PC-3 (cell line): ENCODE measurements around the gene IFIT2. TPM values are rescaled to one million over a fixed set of nuclear protein-coding genes. Genes with fewer than 3 reads are reported as not detected.

ENCODE experiments used
- ATAC-seq: fragments of 200-7000 bp; cut with Tn5 transposase; 2 replicates; pipeline ENCODE4 v1.9.1; 2020; ENCODE audit warnings: mild to moderate bottlenecking, moderate library complexity
- BruUV-seq: library from RNA; stranded (reverse); fragments of 400-500 nt; replicated peaks from 2 replicates; lab custom pipeline; 2021; lab: Mats Ljungman, UMichigan
- CTCF ChIA-PET: fragments of 300-600 bp; sonication (Branson Sonifier 250); formaldehyde crosslinking; loops from one replicate; lab custom pipeline; 2022; ENCODE audit warnings: antibody characterized with exemption; lab: Charles Lee
- POLR2A ChIA-PET: fragments of 300-600 bp; sonication (Branson Sonifier 250); formaldehyde crosslinking; loops from one replicate; lab custom pipeline; 2022; ENCODE audit warnings: antibody characterized with exemption; ENCODE audit not compliant: unreplicated experiment; lab: Charles Lee
- DNase-seq: peaks from one replicate; pipeline ENCODE4 v3.0.0-alpha.2; 2015
- H2AFZ ChIP-seq: fragments of 300-600 bp; sonication (generic); 2 replicates; pipeline ENCODE4 v1.6.0; 2016; ENCODE audit warnings: antibody characterized with exemption, low read length
- H3F3A ChIP-seq: fragments of 300-600 bp; sonication (generic); one replicate; pipeline ENCODE4 v1.6.0; 2017; ENCODE audit warnings: antibody characterized with exemption, low read length, control low read depth, mild to moderate bottlenecking; ENCODE audit not compliant: unreplicated experiment
- H3K27ac ChIP-seq: fragments of 300-600 bp; sonication (generic); 2 replicates; pipeline ENCODE4 v1.5.1; 2016; ENCODE audit warnings: mild to moderate bottlenecking, low read length
- H3K27me3 ChIP-seq: fragments of 300-600 bp; sonication (generic); 2 replicates; pipeline ENCODE4 v1.6.1; 2016; ENCODE audit warnings: low read length, mixed read lengths
- H3K36me3 ChIP-seq: fragments of 300-600 bp; sonication (generic); 2 replicates; pipeline ENCODE4 v1.6.1; 2016; ENCODE audit warnings: low read depth, mixed run types, low read length, mixed read lengths
- H3K4me1 ChIP-seq: fragments of 300-600 bp; sonication (generic); 2 replicates; pipeline ENCODE4 v1.5.1; 2016; ENCODE audit warnings: low read length; ENCODE audit not compliant: insufficient read depth
- H3K4me2 ChIP-seq: fragments of 300-600 bp; sonication (generic); 2 replicates; pipeline ENCODE4 v1.6.0; 2016; ENCODE audit warnings: low read length
- H3K4me3 ChIP-seq: fragments of 300-600 bp; sonication (generic); 2 replicates; pipeline ENCODE4 v1.5.1; 2016; ENCODE audit warnings: mild to moderate bottlenecking, low read length, mixed read lengths
- H3K79me2 ChIP-seq: fragments of 300-600 bp; sonication (generic); 2 replicates; pipeline ENCODE4 v1.6.1; 2017; ENCODE audit warnings: low read length, mixed read lengths
- H3K9ac ChIP-seq: fragments of 300-600 bp; sonication (generic); 2 replicates; pipeline ENCODE4 v1.6.0; 2016; ENCODE audit warnings: mild to moderate bottlenecking, low read length
- H3K9me2 ChIP-seq: fragments of 300-600 bp; sonication (generic); replicated peaks from 2 replicates; pipeline ENCODE4 v1.6.1; 2016; ENCODE audit warnings: mixed run types, low read length, mixed read lengths
- H3K9me3 ChIP-seq: fragments of 300-600 bp; sonication (generic); 2 replicates; pipeline ENCODE4 v1.6.1; 2016; ENCODE audit warnings: low read length, mixed read lengths
- H4K20me1 ChIP-seq: fragments of 300-600 bp; sonication (generic); 2 replicates; pipeline ENCODE4 v1.6.1; 2016; ENCODE audit warnings: low read length, mixed read lengths
- CTCF ChIP-seq: fragments of 300-600 bp; sonication (generic); conservative IDR thresholded peaks from 2 replicates; pipeline ENCODE4 v1.5.1; 2017; ENCODE audit warnings: antibody characterized with exemption, low read depth, mild to moderate bottlenecking, low read length
- EZH2 ChIP-seq: fragments of 300-600 bp; sonication (generic); IDR thresholded peaks from one replicate; pipeline ENCODE4 v1.6.1; 2017; ENCODE audit warnings: antibody characterized with exemption, mild to moderate bottlenecking, low read length; ENCODE audit not compliant: unreplicated experiment
- EZH2phosphoT487 ChIP-seq: fragments of 300-600 bp; sonication (generic); IDR thresholded peaks from 2 replicates; pipeline ENCODE4 v1.6.1; 2018; ENCODE audit warnings: mild to moderate bottlenecking, antibody characterized with exemption, low read length, borderline replicate concordance
- intact Hi-C: fragments of 100-400 bp; cut with micrococcal nuclease; formaldehyde crosslinking; loops from 2 replicates; pipeline ENCODE4 v1.9.0; 2023
- total RNA-seq: library from RNA; depleted of rRNA; stranded (reverse); fragments of >200 nt; gene quantifications from 2 replicates; pipeline ENCODE4 v1.2.3, GENCODE V29; 2014

IFIT2 gene
- total RNA-seq, 1 experiment from 2014 or later, result 8.6 TPM

DNA sequence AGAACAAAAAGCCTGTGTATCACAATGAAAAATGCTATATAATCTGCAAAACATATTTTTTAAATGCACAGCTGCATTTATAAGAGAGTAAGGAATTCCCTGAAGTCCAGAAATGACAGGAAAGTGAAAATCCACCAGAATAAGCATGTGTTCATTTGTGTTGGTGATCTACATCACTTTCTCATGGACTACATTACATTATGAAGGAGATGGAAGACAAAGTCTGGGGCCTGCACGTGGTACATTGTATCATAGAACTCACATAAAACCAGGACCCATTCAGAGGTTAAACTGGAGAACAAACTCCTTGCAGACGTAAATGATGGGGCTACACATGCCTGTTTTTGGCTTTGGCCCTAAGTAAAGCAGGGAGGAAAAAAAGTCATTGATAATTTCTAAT, 42.3 kb downstream of the IFIT2 start:
- CTCF ChIA-PET, result no interaction called here
- no peak overlapping the region for H3K4me2 ChIP-seq
- no peak for ATAC-seq

DNA sequence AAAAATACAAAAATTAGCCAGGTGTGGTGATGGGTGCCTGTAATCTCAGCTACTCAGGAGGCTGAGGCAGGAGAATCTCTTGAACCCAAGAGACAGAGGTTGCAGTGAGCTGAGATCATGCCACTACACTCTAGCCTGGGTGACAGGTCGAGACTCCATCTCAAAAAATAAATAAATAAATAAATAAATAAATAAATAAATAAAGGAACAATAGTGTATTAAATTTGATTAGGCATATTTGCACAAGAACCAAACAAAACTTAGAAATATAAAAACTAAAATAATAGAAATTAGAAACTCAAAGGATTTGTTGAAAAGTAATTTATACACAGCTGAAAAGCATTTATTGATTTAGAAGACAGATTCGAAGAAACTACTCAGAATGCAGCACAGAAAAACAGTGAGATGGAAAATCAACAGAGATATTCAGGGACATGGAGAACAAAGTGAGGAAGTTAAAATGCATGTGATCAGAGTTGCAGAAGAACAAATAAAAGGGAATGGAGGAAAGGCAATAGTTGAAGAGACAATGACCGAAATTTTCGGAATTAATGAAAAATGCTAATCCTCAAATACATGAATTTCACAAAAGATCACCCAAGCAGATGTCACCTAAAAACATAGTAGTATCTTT, 43.6 kb downstream of the IFIT2 start:
- peaks cover 18% of the 10 kb centered on the region for H3K4me1 ChIP-seq
- DNase-seq (no peak), ATAC-seq (no peak)
- H3K27me3 ChIP-seq, result no peaks in the 10 kb centered on the region
- ChIA-PET CTCF (no interaction called here), POLR2A (no interaction called here)
- H3K9me2 ChIP-seq, result no peaks in the 10 kb centered on the region
- no peaks in the 10 kb centered on the region for H4K20me1 ChIP-seq
- intact Hi-C loops, result no loop called here
- no peaks in the 10 kb centered on the region for H3K9me3 ChIP-seq
- no peaks in the 10 kb centered on the region for H3K36me3 ChIP-seq
- no peak overlapping the region for H3K27ac ChIP-seq
- no TSS peak for BruUV-seq
- no peak overlapping the region for H3K4me2 ChIP-seq
- no peak overlapping the region for H2AFZ ChIP-seq
- H3K9ac ChIP-seq, result no peak overlapping the region
- no peak for TF ChIP-seq EZH2phosphoT487
- TF ChIP-seq EZH2, result no peak
- TF ChIP-seq CTCF, result no peak
- no peaks in the 10 kb centered on the region for H3F3A ChIP-seq
- no peaks in the 10 kb centered on the region for H3K79me2 ChIP-seq
- no peak overlapping the region for H3K4me3 ChIP-seq

More for the DNA sequence above, 42.3 kb downstream of the IFIT2 start:
- H3K79me2 ChIP-seq, result no peaks in the 10 kb centered on the region
- no peak for DNase-seq
- H3K27ac ChIP-seq, result no peak overlapping the region
- no peaks in the 10 kb centered on the region for H3K9me2 ChIP-seq
- POLR2A ChIA-PET, result no interaction called here
- H3K9me3 ChIP-seq, result no peaks in the 10 kb centered on the region
- no peaks in the 10 kb centered on the region for H3K36me3 ChIP-seq
- no peaks in the 10 kb centered on the region for H4K20me1 ChIP-seq
- no TSS peak for BruUV-seq
- no peak overlapping the region for H2AFZ ChIP-seq
- H3K9ac ChIP-seq, result no peak overlapping the region
- no peak overlapping the region for H3K4me3 ChIP-seq
- no peaks in the 10 kb centered on the region for H3F3A ChIP-seq
- TF ChIP-seq EZH2 (no peak), EZH2phosphoT487 (no peak), CTCF (no peak)
- peaks cover 17% of the 10 kb centered on the region for H3K4me1 ChIP-seq
- intact Hi-C loops, result no loop called here
- no peaks in the 10 kb centered on the region for H3K27me3 ChIP-seq
